HEK293 (cell line): ENCODE measurements around the gene TTR.

Experiments
- CTCF ChIA-PET: fragments of 350-600 bp; formaldehyde crosslinking; extraction: SDS; loops from one replicate; lab custom pipeline; 2021; ENCODE audit warnings: antibody characterized with exemption; lab: Yijun Ruan, JAX
- POLR2A ChIA-PET: fragments of 300-600 bp; formaldehyde crosslinking; extraction: SDS; loops from one replicate; lab custom pipeline; 2020; ENCODE audit warnings: antibody characterized with exemption, inconsistent platforms; lab: Yijun Ruan, JAX
- H3K27ac ChIP-seq: fragments of 200-500 bp; sonication (Bioruptor generic); 2 replicates; pipeline ENCODE4 v1.5.1; 2014; ENCODE audit warnings: low read depth, low read length, control low read depth, inconsistent platforms; ENCODE audit errors: extremely low read depth
- H3K36me3 ChIP-seq, 2 experiments: fragments of 200-500 bp in 1 of 2; sonication (Bioruptor generic) in 1 of 2; 1 replicate in 1 of 2; 2 replicates in 1 of 2; pipeline ENCODE4 v1.5.1; 2014 to 2017; ENCODE audit warnings: inconsistent platforms in 2 of 2, low read length in 2 of 2; ENCODE audit not compliant: control insufficient read depth in 2 of 2, insufficient read depth in 1 of 2
- H3K4me1 ChIP-seq: fragments of 200-500 bp; sonication (Bioruptor generic); 2 replicates; pipeline ENCODE4 v1.5.1; 2014; ENCODE audit warnings: mild to moderate bottlenecking, low read length, inconsistent platforms; ENCODE audit not compliant: control insufficient read depth, insufficient read depth
- H3K4me3 ChIP-seq: 2 replicates; pipeline ENCODE4 v1.5.1; 2011; ENCODE audit warnings: low read depth, mild to moderate bottlenecking, control low read depth, low read length, moderate library complexity
- H3K9me3 ChIP-seq: fragments of 200-500 bp; sonication (Bioruptor generic); 2 replicates; pipeline ENCODE4 v1.5.1; 2014; ENCODE audit warnings: low read depth, low read length, inconsistent platforms; ENCODE audit not compliant: control insufficient read depth, insufficient read depth
- FEZF1 ChIP-seq: fragments of 450-650 bp; formaldehyde crosslinking; IDR thresholded peaks from 2 replicates; pipeline ENCODE4 v1.5.1; 2016; ENCODE audit warnings: missing biosample characterization, missing genetic modification characterization
- GLI4 ChIP-seq: fragments of 450-650 bp; formaldehyde crosslinking; IDR thresholded peaks from 2 replicates; pipeline ENCODE4 v1.5.1; 2016; ENCODE audit warnings: missing biosample characterization, missing genetic modification characterization
- GLIS2 ChIP-seq: fragments of 450-650 bp; formaldehyde crosslinking; IDR thresholded peaks from 2 replicates; pipeline ENCODE4 v1.5.1; 2016; ENCODE audit warnings: missing biosample characterization, missing genetic modification characterization
- ZBTB17 ChIP-seq: fragments of 450-650 bp; formaldehyde crosslinking; IDR thresholded peaks from 2 replicates; pipeline ENCODE4 v1.5.1; 2016; ENCODE audit warnings: missing biosample characterization, missing genetic modification characterization
- ZBTB48 ChIP-seq: fragments of 450-650 bp; formaldehyde crosslinking; IDR thresholded peaks from 2 replicates; pipeline ENCODE4 v1.5.1; 2016; ENCODE audit warnings: missing biosample characterization, missing genetic modification characterization
- ZNF174 ChIP-seq: fragments of 450-650 bp; formaldehyde crosslinking; IDR thresholded peaks from 2 replicates; pipeline ENCODE4 v1.5.0; 2017; ENCODE audit warnings: missing biosample characterization, mild to moderate bottlenecking, missing genetic modification characterization
- ZNF184 ChIP-seq: fragments of 450-650 bp; IDR thresholded peaks from 2 replicates; pipeline ENCODE4 v1.5.1; 2018; ENCODE audit warnings: missing biosample characterization, mild to moderate bottlenecking, missing genetic modification characterization
- ZNF2 ChIP-seq: fragments of 450-650 bp; formaldehyde crosslinking; IDR thresholded peaks from 2 replicates; pipeline ENCODE4 v1.5.1; 2016; ENCODE audit warnings: missing biosample characterization, missing genetic modification characterization
- ZNF223 ChIP-seq: fragments of 450-650 bp; formaldehyde crosslinking; IDR thresholded peaks from 2 replicates; pipeline ENCODE4 v1.5.1; 2016; ENCODE audit warnings: missing biosample characterization, missing genetic modification characterization
- ZNF596 ChIP-seq: fragments of 450-650 bp; IDR thresholded peaks from 2 replicates; pipeline ENCODE4 v1.5.0; 2018; ENCODE audit warnings: missing biosample characterization, mild to moderate bottlenecking, missing genetic modification characterization, moderate library complexity
- ZNF830 ChIP-seq: fragments of 450-650 bp; IDR thresholded peaks from 2 replicates; pipeline ENCODE4 v1.5.0; 2018; ENCODE audit warnings: missing biosample characterization, missing genetic modification characterization, low read depth, mild to moderate bottlenecking, moderate library complexity
- ZSCAN16 ChIP-seq: fragments of 450-650 bp; formaldehyde crosslinking; IDR thresholded peaks from 2 replicates; pipeline ENCODE4 v1.5.1; 2016; ENCODE audit warnings: missing biosample characterization, missing genetic modification characterization
- TF ChIP-seq, protein P1 (sequence below): fragments of 450-650 bp; formaldehyde crosslinking; optimal IDR thresholded peaks from 2 replicates; pipeline ENCODE3; 2016; ENCODE audit warnings: missing biosample characterization, mild to moderate bottlenecking, missing genetic modification characterization
- TF ChIP-seq, protein P2 (sequence below): fragments of 450-650 bp; IDR thresholded peaks from 2 replicates; pipeline ENCODE4 v1.5.1; 2018; ENCODE audit warnings: missing biosample characterization, missing genetic modification characterization
- TF ChIP-seq, protein P3 (sequence below): fragments of 450-650 bp; formaldehyde crosslinking; IDR thresholded peaks from 2 replicates; pipeline ENCODE4 v1.5.1; 2017; ENCODE audit warnings: missing biosample characterization, missing genetic modification characterization
- TF ChIP-seq, protein P4 (sequence below): fragments of 450-650 bp; formaldehyde crosslinking; IDR thresholded peaks from 2 replicates; pipeline ENCODE4 v1.5.1; 2016; ENCODE audit warnings: missing biosample characterization, missing genetic modification characterization
- TF ChIP-seq, protein P5 (sequence below): fragments of 450-650 bp; formaldehyde crosslinking; IDR thresholded peaks from 2 replicates; pipeline ENCODE4 v1.5.1; 2016; ENCODE audit warnings: missing biosample characterization, missing genetic modification characterization

Gene TTR

DNA sequence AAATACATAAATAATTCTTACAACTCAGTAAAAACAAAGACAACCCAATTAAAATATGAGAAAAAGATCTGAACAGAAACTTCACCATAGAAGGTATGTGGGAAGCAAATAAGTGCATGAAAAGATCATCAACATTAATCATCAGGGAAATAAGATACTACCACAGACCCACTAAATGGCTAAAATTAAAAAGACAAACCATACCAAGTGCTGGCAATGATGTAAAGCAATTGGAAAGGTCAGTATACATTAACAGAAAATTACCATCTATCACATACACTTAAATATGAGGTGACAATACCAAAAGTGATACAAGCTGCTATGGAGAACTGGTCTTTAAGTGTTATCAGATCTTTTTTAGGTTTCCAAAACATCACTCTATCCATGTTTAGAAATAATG lies 44.7 kb downstream of the TTR start:
- H3K27ac ChIP-seq: no peak overlapping the region
- TF ChIP-seq, protein P1, sequence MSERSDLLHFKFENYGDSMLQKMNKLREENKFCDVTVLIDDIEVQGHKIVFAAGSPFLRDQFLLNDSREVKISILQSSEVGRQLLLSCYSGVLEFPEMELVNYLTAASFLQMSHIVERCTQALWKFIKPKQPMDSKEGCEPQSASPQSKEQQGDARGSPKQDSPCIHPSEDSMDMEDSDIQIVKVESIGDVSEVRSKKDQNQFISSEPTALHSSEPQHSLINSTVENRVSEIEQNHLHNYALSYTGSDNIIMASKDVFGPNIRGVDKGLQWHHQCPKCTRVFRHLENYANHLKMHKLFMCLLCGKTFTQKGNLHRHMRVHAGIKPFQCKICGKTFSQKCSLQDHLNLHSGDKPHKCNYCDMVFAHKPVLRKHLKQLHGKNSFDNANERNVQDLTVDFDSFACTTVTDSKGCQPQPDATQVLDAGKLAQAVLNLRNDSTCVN (tag by site-specific recombination): no peak
- no peak for TF ChIP-seq ZBTB48 (tag by site-specific recombination)
- peak; percentile 90 for TF ChIP-seq ZNF184
- TF ChIP-seq, all 188 proteins: peak for 1
- Histone ChIP-seq H3K4me1 (no peaks in the 10 kb centered on the region), H3K9me3 (no peaks in the 10 kb centered on the region), H3K4me3 (no peak overlapping the region), H3K36me3 (peaks cover 4 to 18% of the 10 kb centered on the region in 2 experiments)
- ChIA-PET CTCF (no interaction called here), POLR2A (no interaction called here)

DNA sequence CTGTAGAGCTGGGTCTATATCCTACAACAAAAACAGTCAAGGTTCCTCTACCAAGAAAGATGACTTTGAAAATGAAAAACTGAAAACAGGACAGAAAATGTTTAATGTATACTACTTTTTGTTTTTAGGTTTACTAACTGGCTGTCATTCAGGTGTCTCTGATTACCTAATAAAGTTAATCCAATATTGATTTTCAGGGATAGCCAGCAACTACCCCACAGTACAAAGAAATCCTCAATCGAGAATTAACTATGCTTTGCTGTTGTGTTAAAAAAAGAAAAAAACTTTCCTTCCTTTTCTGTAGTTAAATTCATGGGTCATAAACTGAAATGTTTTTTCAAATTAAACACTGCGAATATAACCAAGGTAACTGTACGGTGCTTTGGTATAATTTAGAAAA lies 45.8 kb downstream of the TTR start:
- CTCF ChIA-PET: interaction anchor here (1.0 kb wide), 1 partner anchor 13 kb away, joined by 9 read pairs; no protein-coding TSS in a partner anchor
- Histone ChIP-seq H3K27ac (no peak overlapping the region), H3K4me3 (no peak overlapping the region), H3K4me1 (no peaks in the 10 kb centered on the region), H3K36me3 (peaks cover 4 to 18% of the 10 kb centered on the region in 2 experiments), H3K9me3 (no peaks in the 10 kb centered on the region)
- TF ChIP-seq ZNF223 (tag by site-specific recombination): no peak
- TF ChIP-seq ZBTB17 (tag by site-specific recombination): no peak
- no peak for TF ChIP-seq GLI4 (tag by site-specific recombination)
- TF ChIP-seq FEZF1: no peak
- no peak for TF ChIP-seq ZNF830
- TF ChIP-seq, protein P2, sequence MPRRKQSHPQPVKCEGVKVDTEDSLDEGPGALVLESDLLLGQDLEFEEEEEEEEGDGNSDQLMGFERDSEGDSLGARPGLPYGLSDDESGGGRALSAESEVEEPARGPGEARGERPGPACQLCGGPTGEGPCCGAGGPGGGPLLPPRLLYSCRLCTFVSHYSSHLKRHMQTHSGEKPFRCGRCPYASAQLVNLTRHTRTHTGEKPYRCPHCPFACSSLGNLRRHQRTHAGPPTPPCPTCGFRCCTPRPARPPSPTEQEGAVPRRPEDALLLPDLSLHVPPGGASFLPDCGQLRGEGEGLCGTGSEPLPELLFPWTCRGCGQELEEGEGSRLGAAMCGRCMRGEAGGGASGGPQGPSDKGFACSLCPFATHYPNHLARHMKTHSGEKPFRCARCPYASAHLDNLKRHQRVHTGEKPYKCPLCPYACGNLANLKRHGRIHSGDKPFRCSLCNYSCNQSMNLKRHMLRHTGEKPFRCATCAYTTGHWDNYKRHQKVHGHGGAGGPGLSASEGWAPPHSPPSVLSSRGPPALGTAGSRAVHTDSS (tag by site-specific recombination): no peak
- TF ChIP-seq GLIS2 (tag by site-specific recombination): no peak
- TF ChIP-seq ZNF174 (tag by site-specific recombination): no peak
- TF ChIP-seq, protein P3, sequence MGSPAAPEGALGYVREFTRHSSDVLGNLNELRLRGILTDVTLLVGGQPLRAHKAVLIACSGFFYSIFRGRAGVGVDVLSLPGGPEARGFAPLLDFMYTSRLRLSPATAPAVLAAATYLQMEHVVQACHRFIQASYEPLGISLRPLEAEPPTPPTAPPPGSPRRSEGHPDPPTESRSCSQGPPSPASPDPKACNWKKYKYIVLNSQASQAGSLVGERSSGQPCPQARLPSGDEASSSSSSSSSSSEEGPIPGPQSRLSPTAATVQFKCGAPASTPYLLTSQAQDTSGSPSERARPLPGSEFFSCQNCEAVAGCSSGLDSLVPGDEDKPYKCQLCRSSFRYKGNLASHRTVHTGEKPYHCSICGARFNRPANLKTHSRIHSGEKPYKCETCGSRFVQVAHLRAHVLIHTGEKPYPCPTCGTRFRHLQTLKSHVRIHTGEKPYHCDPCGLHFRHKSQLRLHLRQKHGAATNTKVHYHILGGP: no peak
- TF ChIP-seq, protein P4, sequence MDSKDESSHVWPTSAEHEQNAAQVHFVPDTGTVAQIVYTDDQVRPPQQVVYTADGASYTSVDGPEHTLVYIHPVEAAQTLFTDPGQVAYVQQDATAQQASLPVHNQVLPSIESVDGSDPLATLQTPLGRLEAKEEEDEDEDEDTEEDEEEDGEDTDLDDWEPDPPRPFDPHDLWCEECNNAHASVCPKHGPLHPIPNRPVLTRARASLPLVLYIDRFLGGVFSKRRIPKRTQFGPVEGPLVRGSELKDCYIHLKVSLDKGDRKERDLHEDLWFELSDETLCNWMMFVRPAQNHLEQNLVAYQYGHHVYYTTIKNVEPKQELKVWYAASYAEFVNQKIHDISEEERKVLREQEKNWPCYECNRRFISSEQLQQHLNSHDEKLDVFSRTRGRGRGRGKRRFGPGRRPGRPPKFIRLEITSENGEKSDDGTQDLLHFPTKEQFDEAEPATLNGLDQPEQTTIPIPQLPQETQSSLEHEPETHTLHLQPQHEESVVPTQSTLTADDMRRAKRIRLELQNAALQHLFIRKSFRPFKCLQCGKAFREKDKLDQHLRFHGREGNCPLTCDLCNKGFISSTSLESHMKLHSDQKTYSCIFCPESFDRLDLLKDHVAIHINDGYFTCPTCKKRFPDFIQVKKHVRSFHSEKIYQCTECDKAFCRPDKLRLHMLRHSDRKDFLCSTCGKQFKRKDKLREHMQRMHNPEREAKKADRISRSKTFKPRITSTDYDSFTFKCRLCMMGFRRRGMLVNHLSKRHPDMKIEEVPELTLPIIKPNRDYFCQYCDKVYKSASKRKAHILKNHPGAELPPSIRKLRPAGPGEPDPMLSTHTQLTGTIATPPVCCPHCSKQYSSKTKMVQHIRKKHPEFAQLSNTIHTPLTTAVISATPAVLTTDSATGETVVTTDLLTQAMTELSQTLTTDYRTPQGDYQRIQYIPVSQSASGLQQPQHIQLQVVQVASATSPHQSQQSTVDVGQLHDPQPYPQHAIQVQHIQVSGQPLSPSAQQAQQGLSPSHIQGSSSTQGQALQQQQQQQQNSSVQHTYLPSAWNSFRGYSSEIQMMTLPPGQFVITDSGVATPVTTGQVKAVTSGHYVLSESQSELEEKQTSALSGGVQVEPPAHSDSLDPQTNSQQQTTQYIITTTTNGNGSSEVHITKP (tag by site-specific recombination): no peak
- TF ChIP-seq, protein P5, sequence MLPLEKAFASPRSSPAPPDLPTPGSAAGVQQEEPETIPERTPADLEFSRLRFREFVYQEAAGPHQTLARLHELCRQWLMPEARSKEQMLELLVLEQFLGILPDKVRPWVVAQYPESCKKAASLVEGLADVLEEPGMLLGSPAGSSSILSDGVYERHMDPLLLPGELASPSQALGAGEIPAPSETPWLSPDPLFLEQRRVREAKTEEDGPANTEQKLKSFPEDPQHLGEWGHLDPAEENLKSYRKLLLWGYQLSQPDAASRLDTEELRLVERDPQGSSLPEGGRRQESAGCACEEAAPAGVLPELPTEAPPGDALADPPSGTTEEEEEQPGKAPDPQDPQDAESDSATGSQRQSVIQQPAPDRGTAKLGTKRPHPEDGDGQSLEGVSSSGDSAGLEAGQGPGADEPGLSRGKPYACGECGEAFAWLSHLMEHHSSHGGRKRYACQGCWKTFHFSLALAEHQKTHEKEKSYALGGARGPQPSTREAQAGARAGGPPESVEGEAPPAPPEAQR (tag by site-specific recombination): no peak
- TF ChIP-seq ZNF596 (tag by site-specific recombination): no peak
- no peak for TF ChIP-seq ZSCAN16 (tag by site-specific recombination)
- no peak for TF ChIP-seq ZNF2 (tag by site-specific recombination)
- POLR2A ChIA-PET: no interaction called here
